A549 (cell line): ENCODE results near the gene CNTFR.
A peak's percentile ranks its signal among the peaks of the same experiment; 100 is the strongest.

ENCODE experiments used
- ATOH8 ChIP-seq: fragments of 250-450 bp; sonication (Bioruptor Pico); IDR thresholded peaks from 2 replicates; pipeline ENCODE4 v1.5.0; 2020; ENCODE audit warnings: low read depth, mild to moderate bottlenecking, moderate library complexity
- CEBPB ChIP-seq, 2 experiments: fragments of >200 bp in 1 of 2; sonication (Bioruptor Twin) in 1 of 2; formaldehyde crosslinking in 1 of 2; IDR thresholded peaks; 2 replicates each; pipeline ENCODE4 v1.6.1; 2012 to 2016
- CHD4 ChIP-seq: fragments of 200-600 bp; sonication (generic); IDR thresholded peaks from 2 replicates; pipeline ENCODE4 v1.6.1; 2016; ENCODE audit warnings: antibody characterized with exemption, mild to moderate bottlenecking, borderline replicate concordance
- CTCF ChIP-seq: fragments of >200 bp; sonication (Bioruptor Twin); formaldehyde crosslinking; IDR thresholded peaks from 3 replicates; pipeline ENCODE4 v1.5.1; 2016
- E2F6 ChIP-seq: IDR thresholded peaks from 2 replicates; pipeline ENCODE4 v1.6.1; 2012; ENCODE audit warnings: low read depth, borderline replicate concordance
- ELK1 ChIP-seq: fragments of 150-350 bp; IDR thresholded peaks from 2 replicates; pipeline ENCODE4 v1.6.1; 2014; ENCODE audit warnings: low read depth, mild to moderate bottlenecking, low read length
- ESRRA ChIP-seq: fragments of 150-350 bp; IDR thresholded peaks from 2 replicates; pipeline ENCODE4 v1.6.1; 2014; ENCODE audit warnings: mild to moderate bottlenecking, low read length, borderline replicate concordance
- JUN ChIP-seq, 2 experiments: fragments of >200 bp; sonication (Bioruptor Twin); formaldehyde crosslinking; IDR thresholded peaks; 2 replicates in 1 of 2; 3 replicates in 1 of 2; pipeline ENCODE4 v1.6.1; 2016 to 2017
- MAX ChIP-seq: IDR thresholded peaks from 2 replicates; pipeline ENCODE4 v1.6.1; 2012
- NR3C1 ChIP-seq: fragments of >200 bp; sonication (Bioruptor Twin); formaldehyde crosslinking; IDR thresholded peaks from 3 replicates; pipeline ENCODE4 v1.6.1; 2017
- POLR2A ChIP-seq: IDR thresholded peaks from 2 replicates; pipeline ENCODE4 v1.6.1; 2012; ENCODE audit warnings: mild to moderate bottlenecking, low read length
- RNF2 ChIP-seq: fragments of 200-600 bp; sonication (generic); IDR thresholded peaks from 2 replicates; pipeline ENCODE4 v1.6.1; 2016; ENCODE audit warnings: low read depth, mild to moderate bottlenecking, antibody characterized with exemption, moderate library complexity, borderline replicate concordance
- SMC3 ChIP-seq: fragments of >200 bp; sonication (Bioruptor Twin); formaldehyde crosslinking; IDR thresholded peaks from 3 replicates; pipeline ENCODE4 v1.6.1; 2018; ENCODE audit warnings: inconsistent platforms

- no peak for TF ChIP-seq POLR2A
- no peak for TF ChIP-seq ESRRA
- no peak for TF ChIP-seq NR3C1
- TF ChIP-seq CTCF = peak; percentile 81
- TF ChIP-seq ATOH8 (CRISPR knock-in tag) = no peak
- no peak for TF ChIP-seq CHD4
- TF ChIP-seq RNF2 = no peak
- no peak for TF ChIP-seq JUN (IDR thresholded peaks at IDR 0.05)
- no peak for TF ChIP-seq CEBPB (IDR thresholded peaks at IDR 0.05)
- TF ChIP-seq ELK1 = no peak
- peak; percentile 97 for TF ChIP-seq SMC3
- TF ChIP-seq E2F6 = no peak
- no peak for TF ChIP-seq MAX
Observed at GRCh38 chr9:34591248-34591916, 1.9 kb upstream of the CNTFR start.
